SK-N-SH (cell line): ENCODE measurements around the gene ZC3H7B. TPM values are rescaled to one million over a fixed set of nuclear protein-coding genes. Genes with fewer than 3 reads are reported as not detected.

ENCODE experiments used
- CTCF ChIA-PET: fragments of 300-600, 350-600 bp; formaldehyde crosslinking; extraction: SDS; loops from one replicate; lab custom pipeline; 2021; lab: Yijun Ruan, JAX
- POLR2A ChIA-PET: fragments of 350-600 bp; sonication (Branson Sonifier 250); formaldehyde crosslinking; extraction: SDS; loops from one replicate; lab custom pipeline; 2020; ENCODE audit warnings: antibody characterized with exemption, inconsistent platforms; lab: Yijun Ruan, JAX
- DNase-seq: peaks from one replicate; pipeline ENCODE4 v3.0.0; 2012
- H2AFZ ChIP-seq: fragments of 200-600 bp; sonication (generic); 2 replicates; pipeline ENCODE4 v1.8.1; 2016; ENCODE audit warnings: antibody characterized with exemption, mild to moderate bottlenecking, low read depth
- H3F3A ChIP-seq: fragments of 200-600 bp; sonication (generic); replicated peaks from 2 replicates; pipeline ENCODE3; 2016; ENCODE audit warnings: antibody characterized with exemption, mild to moderate bottlenecking; ENCODE audit not compliant: insufficient read depth
- H3K27ac ChIP-seq, 2 experiments: fragments of 200-500 bp in 1 of 2; fragments of 200-600 bp in 1 of 2; sonication (Bioruptor generic) in 1 of 2; sonication (generic), shearing (Covaris generic) in 1 of 2; 2 replicates each; pipeline versions ENCODE4 v1.5.1 to v1.6.1; 2014 to 2016; ENCODE audit warnings: low read depth in 2 of 2, inconsistent platforms in 1 of 2, low read length in 1 of 2, mild to moderate bottlenecking in 1 of 2, mixed read lengths in 1 of 2
- H3K27me3 ChIP-seq: fragments of 200-600 bp; sonication (generic), shearing (Covaris generic); 2 replicates; pipeline ENCODE4 v1.6.1; 2016; ENCODE audit warnings: mixed run types; ENCODE audit not compliant: insufficient read depth
- H3K36me3 ChIP-seq, 2 experiments: fragments of 200-500 bp in 1 of 2; fragments of 200-600 bp in 1 of 2; sonication (Bioruptor generic) in 1 of 2; sonication (generic) in 1 of 2; replicated peaks in 1 of 2; 2 replicates each; pipeline versions ENCODE3 to v1.5.1; 2014 to 2016; ENCODE audit warnings: low read length in 1 of 2, mild to moderate bottlenecking in 1 of 2; ENCODE audit not compliant: insufficient read depth in 2 of 2, control insufficient read depth in 1 of 2
- H3K4me1 ChIP-seq, 2 experiments: fragments of 200-500 bp in 1 of 2; fragments of 200-600 bp in 1 of 2; sonication (Bioruptor generic) in 1 of 2; sonication (generic), shearing (Covaris generic) in 1 of 2; 2 replicates each; pipeline versions ENCODE4 v1.5.1 to v1.6.1; 2014 to 2016; ENCODE audit warnings: low read depth in 1 of 2, low read length in 1 of 2, mixed run types in 1 of 2; ENCODE audit not compliant: insufficient read depth in 2 of 2, control insufficient read depth in 1 of 2
- H3K4me2 ChIP-seq: fragments of 200-600 bp; sonication (generic), shearing (Covaris generic); 2 replicates; pipeline ENCODE4 v1.6.1; 2017; ENCODE audit warnings: mixed run types
- H3K4me3 ChIP-seq, 2 experiments: fragments of 200-500 bp in 1 of 2; fragments of 200-600 bp in 1 of 2; sonication (Bioruptor generic) in 1 of 2; sonication (generic), shearing (Covaris generic) in 1 of 2; 2 replicates each; pipeline versions ENCODE4 v1.5.1 to v1.8.1; 2014 to 2016; ENCODE audit warnings: low read depth in 2 of 2, inconsistent platforms in 1 of 2, low read length in 1 of 2, mild to moderate bottlenecking in 1 of 2, mixed read lengths in 1 of 2, moderate library complexity in 1 of 2
- H3K79me2 ChIP-seq: fragments of 200-600 bp; sonication (generic); 2 replicates; pipeline ENCODE4 v1.8.1; 2017; ENCODE audit warnings: mild to moderate bottlenecking; ENCODE audit not compliant: insufficient read depth
- H3K9ac ChIP-seq: fragments of 200-600 bp; sonication (generic); 2 replicates; pipeline ENCODE4 v1.6.1; 2017; ENCODE audit warnings: mixed run types
- H3K9me2 ChIP-seq: fragments of 200-600 bp; sonication (generic); 2 replicates; pipeline ENCODE4 v1.6.1; 2017; ENCODE audit warnings: mixed run types
- H3K9me3 ChIP-seq: fragments of 200-600 bp; sonication (generic); 2 replicates; pipeline ENCODE4 v1.6.1; 2017; ENCODE audit warnings: mixed run types, mild to moderate bottlenecking, moderate library complexity
- H4K20me1 ChIP-seq: fragments of 200-600 bp; sonication (generic); 2 replicates; pipeline ENCODE4 v1.6.1; 2017; ENCODE audit warnings: mild to moderate bottlenecking, mixed run types; ENCODE audit not compliant: insufficient read depth
- CHD2 ChIP-seq: fragments of 150-350 bp; IDR thresholded peaks from 2 replicates; pipeline ENCODE4 v1.6.1; 2018; ENCODE audit warnings: low read length; ENCODE audit not compliant: partially characterized antibody
- EP300 ChIP-seq, 2 experiments: IDR thresholded peaks; 2 replicates each; pipeline versions ENCODE4 v1.4.0 to v1.6.1; 2012; ENCODE audit warnings: borderline replicate concordance in 1 of 2, low read depth in 1 of 2, low read length in 1 of 2
- FOSL2 ChIP-seq: IDR thresholded peaks from 2 replicates; pipeline ENCODE4 v1.4.0; 2012; ENCODE audit warnings: low read depth, mild to moderate bottlenecking, moderate library complexity, borderline replicate concordance
- IRF3 ChIP-seq: fragments of 150-350 bp; IDR thresholded peaks from 2 replicates; pipeline ENCODE4 v1.6.1; 2016; ENCODE audit warnings: mild to moderate bottlenecking, low read depth, low read length
- JUND ChIP-seq: IDR thresholded peaks from 2 replicates; pipeline ENCODE4 v1.4.0; 2012
- MAX ChIP-seq: IDR thresholded peaks from 2 replicates; pipeline ENCODE4 v1.4.0; 2012; ENCODE audit warnings: low read depth
- MEF2A ChIP-seq: IDR thresholded peaks from 2 replicates; pipeline ENCODE4 v1.4.0; 2012; ENCODE audit warnings: low read depth, borderline replicate concordance
- PBX3 ChIP-seq: IDR thresholded peaks from 2 replicates; pipeline ENCODE4; 2012
- RCOR1 ChIP-seq: fragments of 150-350 bp; IDR thresholded peaks from 2 replicates; pipeline ENCODE4 v1.6.1; 2017; ENCODE audit warnings: antibody characterized with exemption, low read length
- REST ChIP-seq: IDR thresholded peaks from 2 replicates; pipeline ENCODE4 v1.6.1; 2012; ENCODE audit warnings: mild to moderate bottlenecking, low read depth, low read length, moderate library complexity
- RFX5 ChIP-seq: IDR thresholded peaks from 2 replicates; pipeline ENCODE4 v1.6.1; 2012; ENCODE audit warnings: mild to moderate bottlenecking, improper control_type of control experiment, low read length
- SMC3 ChIP-seq: IDR thresholded peaks from 2 replicates; pipeline ENCODE4 v1.6.1; 2012; ENCODE audit warnings: low read depth, low read length, improper control_type of control experiment
- TAF1 ChIP-seq: IDR thresholded peaks from 2 replicates; pipeline ENCODE4 v1.6.1; 2012; ENCODE audit warnings: low read depth, mild to moderate bottlenecking, low read length, moderate library complexity, borderline replicate concordance
- TCF12 ChIP-seq: IDR thresholded peaks from 2 replicates; pipeline ENCODE4 v1.4.0; 2012
- USF1 ChIP-seq: IDR thresholded peaks from 2 replicates; pipeline ENCODE4 v1.4.0; 2012; ENCODE audit warnings: low read depth, borderline replicate concordance
- WGBS: methylation state at CpG from one replicate; pipeline ENCODE4 v1.1.6; 2017; ENCODE audit warnings: low lambda C conversion rate; 5-methylcytosine and 5-hydroxymethylcytosine counted together
- polyA plus RNA-seq, 3 experiments: library from polyadenylated mRNA; depleted of rRNA; stranded (reverse); fragments of >200 nt; gene quantifications; 2 replicates each; pipeline ENCODE4 v1.2.3, GENCODE V29; 2012

ZC3H7B gene
- polyA plus RNA-seq, 1 of the 3 experiments (the other 2 are of a cell fraction): 27.1 TPM

- no peaks in the 10 kb centered on the region for H3K27me3 ChIP-seq
- no peak for DNase-seq
- H3K36me3 ChIP-seq: no peaks in the 10 kb centered on the region
- TF ChIP-seq REST (no peak), USF1 (no peak), EP300 (IDR thresholded peaks at IDR 0.05; ENCODE audit: borderline replicate concordance in 1 of 2, low read depth in 1 of 2, low read length in 1 of 2) (no peak), RFX5 (no peak), MEF2A (no peak), FOSL2 (no peak), JUND (no peak)
- ChIA-PET POLR2A (no interaction called here), CTCF (no interaction called here)
- no peaks in the 10 kb centered on the region for H3K9me3 ChIP-seq
- no peak overlapping the region for H3K9ac ChIP-seq
- no peak overlapping the region for H3K27ac ChIP-seq
- 91% methylated on average over 5 of the region's 9 CpGs for WGBS
- H3K79me2 ChIP-seq: no peaks in the 10 kb centered on the region
- no peaks in the 10 kb centered on the region for H3K9me2 ChIP-seq
- no peaks in the 10 kb centered on the region for H4K20me1 ChIP-seq
- no peak overlapping the region for H3K4me3 ChIP-seq
- H3K4me2 ChIP-seq: no peak overlapping the region
- H3K4me1 ChIP-seq: peaks cover 0 to 17% of the 10 kb centered on the region in 2 experiments; a peak in 1 of 4 replicates
- H3F3A ChIP-seq: no peaks in the 10 kb centered on the region
- no peak overlapping the region for H2AFZ ChIP-seq
Observed at GRCh38 chr22:41369837-41370236, 68.5 kb downstream of the ZC3H7B start.

GRCh38 chr22:41377846-41378245 lies 76.5 kb downstream of the ZC3H7B start:
- POLR2A ChIA-PET: no interaction called here
- H2AFZ ChIP-seq: no peak overlapping the region
- CTCF ChIA-PET: no interaction called here

More at GRCh38 chr22:41377846-41378245, 76.5 kb downstream of the ZC3H7B start:
- TF ChIP-seq TCF12 (no peak), SMC3 (no peak), JUND (no peak), RCOR1 (no peak), FOSL2 (no peak), MAX (no peak), CHD2 (no peak), TAF1 (no peak), REST (no peak), PBX3 (no peak), IRF3 (no peak)
- 0 out of 2 replicates have a peak, but pooled peaks cover 1% of the 10 kb centered on the region for H3K79me2 ChIP-seq
- WGBS: 59% methylated on average over 5 of the region's 6 CpGs
- H3K9me2 ChIP-seq: no peaks in the 10 kb centered on the region
- H3K9me3 ChIP-seq: no peaks in the 10 kb centered on the region
- H3K9ac ChIP-seq: no peak overlapping the region
- no peak overlapping the region for H3K27ac ChIP-seq
- no peaks in the 10 kb centered on the region for H3F3A ChIP-seq
- H3K4me2 ChIP-seq: no peak overlapping the region
- no peaks in the 10 kb centered on the region for H3K36me3 ChIP-seq
- DNase-seq: no peak
- peaks cover 0 to 6% of the 10 kb centered on the region in 2 experiments; a peak in 2 of 4 replicates for H3K4me1 ChIP-seq
- H3K27me3 ChIP-seq: no peaks in the 10 kb centered on the region
- H3K4me3 ChIP-seq: no peak overlapping the region
- no peaks in the 10 kb centered on the region for H4K20me1 ChIP-seq
